ENCODE data around the gene MSLN.

- TF ChIP-seq CTCF (IDR thresholded peaks at IDR 0.05) (no peak), POLR2AphosphoS5 (IDR thresholded peaks at IDR 0.05) (no peak)
Measured at GRCh38 chr16:746637-747036, 13.9 kb upstream of the MSLN start.
